ENCODE measurements around the gene SART3.
A peak's percentile ranks its signal among the peaks of the same experiment; 100 is the strongest.
"Not testable (repeated sequence)": the region's sequence is repeated elsewhere in the genome, so short reads cannot be mapped to it uniquely, and the experiment has no call there.

SART3 gene

GRCh38 chr12:108562348-108563135 lies 1.6 kb upstream of the SART3 start, which contains the start of gene ISCU:
Gene ISCU, plus strand, starts transcription at chr12:108562596. Its CDS starts 27 bp downstream, at chr12:108562623.
- H3K27me3 ChIP-seq (replicated peaks; ENCODE audit: control insufficient read depth, insufficient read depth, low read length, poor library complexity, severe bottlenecking), result no peaks in the 10 kb centered on the region
- DNase-seq, result peak; percentile 96 to 99 (median 98)
- H3K4me1 ChIP-seq (ENCODE audit: control insufficient read depth, insufficient read depth, low read length, poor library complexity, severe bottlenecking), result peaks cover 36% of the 10 kb centered on the region

GRCh38 chr12:108561852-108562347 lies 927 bp upstream of the SART3 start:
- Histone ChIP-seq H3K9me3 (ENCODE audit: control insufficient read depth, low read length) (no peaks in the 10 kb centered on the region), H3K4me1 (ENCODE audit: control insufficient read depth, insufficient read depth, low read length, poor library complexity, severe bottlenecking) (peaks cover 36% of the 10 kb centered on the region), H3K36me3 (ENCODE audit: control insufficient read depth, insufficient read depth, low read length) (peaks cover 28% of the 10 kb centered on the region), H3K4me3 (ENCODE audit: insufficient read depth, low read depth, low read length, poor library complexity, severe bottlenecking) (peak overlapping the region; percentile 96), H3K27me3 (replicated peaks; ENCODE audit: control insufficient read depth, insufficient read depth, low read length, poor library complexity, severe bottlenecking) (no peaks in the 10 kb centered on the region), H3K27ac (ENCODE audit: insufficient read depth, low read length, poor library complexity, severe bottlenecking) (peak overlapping the region; percentile 90)
- no peak for DNase-seq

More at GRCh38 chr12:108562348-108563135, 1.6 kb upstream of the SART3 start, which contains the start of gene ISCU:
- peaks cover 34% of the 10 kb centered on the region for H3K36me3 ChIP-seq (ENCODE audit: control insufficient read depth, insufficient read depth, low read length)
- H3K4me3 ChIP-seq (ENCODE audit: insufficient read depth, low read depth, low read length, poor library complexity, severe bottlenecking), result peak within 1 kb of the TSS; percentile 96
- peak within 1 kb of the TSS; percentile 90 for H3K27ac ChIP-seq (ENCODE audit: insufficient read depth, low read length, poor library complexity, severe bottlenecking)
- H3K9me3 ChIP-seq (ENCODE audit: control insufficient read depth, low read length), result no peaks in the 10 kb centered on the region

GRCh38 chr12:108560321-108560721 lies 652 bp downstream of the SART3 start:
- H3K4me1 ChIP-seq (ENCODE audit: control insufficient read depth, insufficient read depth, low read length, poor library complexity, severe bottlenecking), result peaks cover 25% of the 10 kb centered on the region
- no peaks in the 10 kb centered on the region for H3K9me3 ChIP-seq (ENCODE audit: control insufficient read depth, low read length)
- peaks cover 14% of the 10 kb centered on the region for H3K36me3 ChIP-seq (ENCODE audit: control insufficient read depth, insufficient read depth, low read length)
- DNase-seq, result no peak
- peak overlapping the region; percentile 96 for H3K4me3 ChIP-seq (ENCODE audit: insufficient read depth, low read depth, low read length, poor library complexity, severe bottlenecking)
- H3K27ac ChIP-seq (ENCODE audit: insufficient read depth, low read length, poor library complexity, severe bottlenecking), result peak overlapping the region; percentile 90
- no peaks in the 10 kb centered on the region for H3K27me3 ChIP-seq (replicated peaks; ENCODE audit: control insufficient read depth, insufficient read depth, low read length, poor library complexity, severe bottlenecking)

- no peaks in the 10 kb centered on the region for H3K27me3 ChIP-seq (replicated peaks; ENCODE audit: control insufficient read depth, insufficient read depth, low read length, poor library complexity, severe bottlenecking)
- peak overlapping the region; percentile 90 for H3K27ac ChIP-seq (ENCODE audit: insufficient read depth, low read length, poor library complexity, severe bottlenecking)
- H3K36me3 ChIP-seq (ENCODE audit: control insufficient read depth, insufficient read depth, low read length), result peaks cover 8% of the 10 kb centered on the region
- DNase-seq, result no peak
- peaks cover 25% of the 10 kb centered on the region for H3K4me1 ChIP-seq (ENCODE audit: control insufficient read depth, insufficient read depth, low read length, poor library complexity, severe bottlenecking)
- peak overlapping the region; percentile 96 for H3K4me3 ChIP-seq (ENCODE audit: insufficient read depth, low read depth, low read length, poor library complexity, severe bottlenecking)
- H3K9me3 ChIP-seq (ENCODE audit: control insufficient read depth, low read length), result no peaks in the 10 kb centered on the region
These were observed 1.2 kb downstream of the SART3 start for GRCh38 chr12:108559748-108560147.

GRCh38 chr12:108559007-108559655 lies 1.8 kb downstream of the SART3 start:
- no peak overlapping the region for H3K4me3 ChIP-seq (ENCODE audit: insufficient read depth, low read depth, low read length, poor library complexity, severe bottlenecking)
- peaks cover 25% of the 10 kb centered on the region for H3K4me1 ChIP-seq (ENCODE audit: control insufficient read depth, insufficient read depth, low read length, poor library complexity, severe bottlenecking)
- H3K27me3 ChIP-seq (replicated peaks; ENCODE audit: control insufficient read depth, insufficient read depth, low read length, poor library complexity, severe bottlenecking), result no peaks in the 10 kb centered on the region
- H3K9me3 ChIP-seq (ENCODE audit: control insufficient read depth, low read length), result no peaks in the 10 kb centered on the region
- H3K36me3 ChIP-seq (ENCODE audit: control insufficient read depth, insufficient read depth, low read length), result peaks cover 2% of the 10 kb centered on the region
- no peak for DNase-seq
- no peak overlapping the region for H3K27ac ChIP-seq (ENCODE audit: insufficient read depth, low read length, poor library complexity, severe bottlenecking)

GRCh38 chr12:108555383-108555782 lies 5.6 kb downstream of the SART3 start:
- not testable (repeated sequence) for H3K36me3 ChIP-seq (ENCODE audit: control insufficient read depth, insufficient read depth, low read length); H3K9me3 ChIP-seq (ENCODE audit: control insufficient read depth, low read length); H3K27ac ChIP-seq (ENCODE audit: insufficient read depth, low read length, poor library complexity, severe bottlenecking); H3K27me3 ChIP-seq (replicated peaks; ENCODE audit: control insufficient read depth, insufficient read depth, low read length, poor library complexity, severe bottlenecking); DNase-seq; H3K4me3 ChIP-seq (ENCODE audit: insufficient read depth, low read depth, low read length, poor library complexity, severe bottlenecking)
- peaks cover 16% of the 10 kb centered on the region for H3K4me1 ChIP-seq (ENCODE audit: control insufficient read depth, insufficient read depth, low read length, poor library complexity, severe bottlenecking)

GRCh38 chr12:108553799-108554198 lies 7.2 kb downstream of the SART3 start:
- H3K4me3 ChIP-seq (ENCODE audit: insufficient read depth, low read depth, low read length, poor library complexity, severe bottlenecking), result no peak overlapping the region
- H3K4me1 ChIP-seq (ENCODE audit: control insufficient read depth, insufficient read depth, low read length, poor library complexity, severe bottlenecking), result no peaks in the 10 kb centered on the region
- H3K9me3 ChIP-seq (ENCODE audit: control insufficient read depth, low read length), result no peaks in the 10 kb centered on the region
- H3K27me3 ChIP-seq (replicated peaks; ENCODE audit: control insufficient read depth, insufficient read depth, low read length, poor library complexity, severe bottlenecking), result no peaks in the 10 kb centered on the region
- peaks cover 5% of the 10 kb centered on the region for H3K36me3 ChIP-seq (ENCODE audit: control insufficient read depth, insufficient read depth, low read length)
- no peak for DNase-seq
- H3K27ac ChIP-seq (ENCODE audit: insufficient read depth, low read length, poor library complexity, severe bottlenecking), result no peak overlapping the region

- no peak for DNase-seq
- Histone ChIP-seq H3K4me3 (ENCODE audit: insufficient read depth, low read depth, low read length, poor library complexity, severe bottlenecking) (no peak overlapping the region), H3K36me3 (ENCODE audit: control insufficient read depth, insufficient read depth, low read length) (peaks cover 27% of the 10 kb centered on the region), H3K4me1 (ENCODE audit: control insufficient read depth, insufficient read depth, low read length, poor library complexity, severe bottlenecking) (no peaks in the 10 kb centered on the region), H3K27me3 (replicated peaks; ENCODE audit: control insufficient read depth, insufficient read depth, low read length, poor library complexity, severe bottlenecking) (no peaks in the 10 kb centered on the region), H3K9me3 (ENCODE audit: control insufficient read depth, low read length) (no peaks in the 10 kb centered on the region), H3K27ac (ENCODE audit: insufficient read depth, low read length, poor library complexity, severe bottlenecking) (no peak overlapping the region)
These were observed 9.4 kb downstream of the SART3 start for GRCh38 chr12:108551535-108551934.

GRCh38 chr12:108548954-108549521 lies 11.9 kb downstream of the SART3 start:
- H3K27ac ChIP-seq (ENCODE audit: insufficient read depth, low read length, poor library complexity, severe bottlenecking), result no peak overlapping the region
- no peaks in the 10 kb centered on the region for H3K4me1 ChIP-seq (ENCODE audit: control insufficient read depth, insufficient read depth, low read length, poor library complexity, severe bottlenecking)
- peaks cover 45% of the 10 kb centered on the region for H3K36me3 ChIP-seq (ENCODE audit: control insufficient read depth, insufficient read depth, low read length)
- H3K27me3 ChIP-seq (replicated peaks; ENCODE audit: control insufficient read depth, insufficient read depth, low read length, poor library complexity, severe bottlenecking), result no peaks in the 10 kb centered on the region
- no peaks in the 10 kb centered on the region for H3K9me3 ChIP-seq (ENCODE audit: control insufficient read depth, low read length)
- DNase-seq, result no peak
- no peak overlapping the region for H3K4me3 ChIP-seq (ENCODE audit: insufficient read depth, low read depth, low read length, poor library complexity, severe bottlenecking)

GRCh38 chr12:108547686-108548085 lies 13.3 kb downstream of the SART3 start:
- H3K27ac ChIP-seq (ENCODE audit: insufficient read depth, low read length, poor library complexity, severe bottlenecking), result no peak overlapping the region
- H3K4me3 ChIP-seq (ENCODE audit: insufficient read depth, low read depth, low read length, poor library complexity, severe bottlenecking), result no peak overlapping the region
- no peaks in the 10 kb centered on the region for H3K27me3 ChIP-seq (replicated peaks; ENCODE audit: control insufficient read depth, insufficient read depth, low read length, poor library complexity, severe bottlenecking)
- DNase-seq, result no peak
- no peaks in the 10 kb centered on the region for H3K4me1 ChIP-seq (ENCODE audit: control insufficient read depth, insufficient read depth, low read length, poor library complexity, severe bottlenecking)
- no peaks in the 10 kb centered on the region for H3K9me3 ChIP-seq (ENCODE audit: control insufficient read depth, low read length)
- H3K36me3 ChIP-seq (ENCODE audit: control insufficient read depth, insufficient read depth, low read length), result peaks cover 58% of the 10 kb centered on the region
